ENCODE results near the gene VN1R5. TPM values are rescaled to one million over a fixed set of nuclear protein-coding genes. Genes with fewer than 3 reads are reported as not detected.
"Not testable (repeated sequence)": the region's sequence is repeated elsewhere in the genome, so short reads cannot be mapped to it uniquely, and the experiment has no call there.

Gene VN1R5
- total RNA-seq (not detected in 2 replicates), polyA plus RNA-seq (not detected in 2 replicates), polyA minus RNA-seq (not detected in 2 replicates), Bru-seq, nascent RNA (not detected), BruChase-seq, experiment 1, labeled RNA remaining after a 6-hour chase (not detected), BruChase-seq, experiment 2, labeled RNA remaining after a 2-hour chase (not detected)
- polyA plus RNA-seq (2011; cell fraction: cytosol; rRNA removed) = not detected in 2 replicates
- polyA plus RNA-seq (2011; cell fraction: nucleus; rRNA removed) = not detected in 2 replicates
- not detected in 2 replicates for polyA plus RNA-seq (2012)
- polyA minus RNA-seq (2011; cell fraction: cytosol; rRNA and poly(A)+ RNA removed) = not detected
- not detected in 2 replicates for polyA minus RNA-seq (2011; cell fraction: nucleus; rRNA and poly(A)+ RNA removed)
- long read RNA-seq = 0 reads

- CTCF ChIA-PET; dilution Hi-C loops (cut with MboI; ENCODE audit: extremely low pct_ligation_motif_present, low sequenced_read_pairs); H3K27ac ChIP-seq (ENCODE audit: insufficient read depth, low read depth, low read length); DNase-seq (ENCODE audit: low read depth, low spot score); H3K27me3 ChIP-seq (ENCODE audit: control insufficient read depth in 2 of 2, insufficient read depth in 2 of 2, low read length in 2 of 2); H3K4me2 ChIP-seq (ENCODE audit: insufficient read depth, low read length); H3K9me3 ChIP-seq (replicated peaks; ENCODE audit: control insufficient read depth, insufficient read depth, low read length); H3K4me1 ChIP-seq (ENCODE audit: control insufficient read depth, extremely low read depth, insufficient read depth, low read length); H3K4me3 ChIP-seq (replicated peaks in 1 of 3; ENCODE audit: insufficient read depth in 1 of 3, low read depth in 1 of 3, low read length in 3 of 3); BruUV-seq (replicated peaks); POLR2A ChIA-PET; H3K9me1 ChIP-seq (replicated peaks; ENCODE audit: control insufficient read depth, extremely low read depth, insufficient read depth, low read length); H3K36me3 ChIP-seq (ENCODE audit: control insufficient read depth in 2 of 2, extremely low read depth in 1 of 2, insufficient read depth in 2 of 2, low read length in 2 of 2); H4K20me1 ChIP-seq (replicated peaks; ENCODE audit: control insufficient read depth, extremely low read depth, insufficient read depth, low read length); FAIRE-seq; H2AFZ ChIP-seq (ENCODE audit: low read depth, low read length); intact Hi-C loops (cut with micrococcal nuclease); H3K79me2 ChIP-seq (ENCODE audit: control insufficient read depth, insufficient read depth, low read length); H3K9ac ChIP-seq (replicated peaks; ENCODE audit: extremely low read depth, insufficient read depth, low read length): not testable (repeated sequence)
These were observed at the start of gene VN1R5 for GRCh38 chr1:247255772-247256171. VN1R5 (plus strand) TSS chr1:247256072.

GRCh38 chr1:247209396-247209795, 46.5 kb upstream of the VN1R5 start:
- H3K9me3 ChIP-seq (replicated peaks; ENCODE audit: control insufficient read depth, insufficient read depth, low read length) = no peaks in the 10 kb centered on the region
- peaks cover 12% of the 10 kb centered on the region for H3K4me1 ChIP-seq (ENCODE audit: control insufficient read depth, extremely low read depth, insufficient read depth, low read length)
- peak overlapping the region; percentile 90 for H3K4me2 ChIP-seq (ENCODE audit: insufficient read depth, low read length)
- intact Hi-C loops (cut with micrococcal nuclease) (no loop called here), dilution Hi-C loops (cut with MboI; ENCODE audit: extremely low pct_ligation_motif_present, low sequenced_read_pairs) (no loop called here)
- H3K27ac ChIP-seq (ENCODE audit: insufficient read depth, low read depth, low read length) = peak overlapping the region; percentile 92
- peaks cover 0 to 13% of the 10 kb centered on the region in 2 experiments for H3K27me3 ChIP-seq (ENCODE audit: control insufficient read depth in 2 of 2, insufficient read depth in 2 of 2, low read length in 2 of 2)
- ChIA-PET POLR2A (interaction anchor here (0.6 kb wide), 1 partner anchor 159 kb away, joined by 3 read pairs; no protein-coding TSS in a partner anchor), CTCF (no interaction called here)
- peak overlapping the region; percentile 93 for H3K9ac ChIP-seq (replicated peaks; ENCODE audit: extremely low read depth, insufficient read depth, low read length)
- H3K36me3 ChIP-seq (ENCODE audit: control insufficient read depth in 2 of 2, extremely low read depth in 1 of 2, insufficient read depth in 2 of 2, low read length in 2 of 2) = peaks cover 0 to 4% of the 10 kb centered on the region in 2 experiments
- FAIRE-seq = no peak
- TF ChIP-seq, protein P1, sequence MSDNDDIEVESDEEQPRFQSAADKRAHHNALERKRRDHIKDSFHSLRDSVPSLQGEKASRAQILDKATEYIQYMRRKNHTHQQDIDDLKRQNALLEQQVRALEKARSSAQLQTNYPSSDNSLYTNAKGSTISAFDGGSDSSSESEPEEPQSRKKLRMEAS (IDR thresholded peaks at IDR 0.05; ENCODE audit: insufficient read depth, insufficient read length) = no peak
- TF ChIP-seq CTCF (IDR thresholded peaks at IDR 0.05; ENCODE audit: extremely low read depth in 1 of 2, insufficient read depth in 1 of 2, low read depth in 1 of 2, low read length in 2 of 2) (no peak), MYC (IDR thresholded peaks at IDR 0.05; ENCODE audit: low read depth, low read length) (no peak), FOS (IDR thresholded peaks at IDR 0.05; ENCODE audit: borderline replicate concordance, insufficient read depth, low read length) (no peak), GATA2 (IDR thresholded peaks at IDR 0.05; ENCODE audit: insufficient read depth, insufficient read length, low read depth, low read length) (no peak), POLR2A (IDR thresholded peaks at IDR 0.05; ENCODE audit: low read depth, low read length) (no peak), JUN (IDR thresholded peaks at IDR 0.05; ENCODE audit: borderline replicate concordance, insufficient read depth, insufficient read length, low read depth) (no peak), EZH2 (IDR thresholded peaks at IDR 0.05; ENCODE audit: borderline replicate concordance, low read depth, low read length, severe bottlenecking) (no peak), POLR2AphosphoS5 (IDR thresholded peaks at IDR 0.05; ENCODE audit: insufficient read depth, low read depth, low read length) (no peak)
- H2AFZ ChIP-seq (ENCODE audit: low read depth, low read length) = no peak overlapping the region
- peaks cover 52% of the 10 kb centered on the region for H3K79me2 ChIP-seq (ENCODE audit: control insufficient read depth, insufficient read depth, low read length)
- DNase-seq (ENCODE audit: low read depth, low spot score) = no peak
- no peaks in the 10 kb centered on the region for H4K20me1 ChIP-seq (replicated peaks; ENCODE audit: control insufficient read depth, extremely low read depth, insufficient read depth, low read length)
- peak overlapping the region in 2 of 3 experiments; percentile 72 to 81 for H3K4me3 ChIP-seq (replicated peaks in 1 of 3; ENCODE audit: insufficient read depth in 1 of 3, low read depth in 1 of 3, low read length in 3 of 3)
- TSS peak; percentile 39 for BruUV-seq (replicated peaks)
- no peaks in the 10 kb centered on the region for H3K9me1 ChIP-seq (replicated peaks; ENCODE audit: control insufficient read depth, extremely low read depth, insufficient read depth, low read length)

Measured in endothelial cell of umbilical vein (primary cell).